Measurements from ENCODE around the gene ALG12. TPM values are rescaled to one million over a fixed set of nuclear protein-coding genes. Genes with fewer than 3 reads are reported as not detected.

ALG12 gene
- total and polyA plus RNA-seq, 2 donors (not counting 1 experiment from before 2014, with no cell fraction given), result 15.2 to 16.6 TPM

GRCh38 chr22:49906071-49906798, 12.0 kb downstream of the ALG12 start:
- no peaks in the 10 kb centered on the region for H3K9me3 Mint-ChIP-seq (ENCODE audit: insufficient read depth)
- WGBS (ENCODE audit: insufficient coverage), result 97% methylated on average over 28 of the region's 28 CpGs
- intact Hi-C loops (cut with micrococcal nuclease), result no loop called here
- peaks cover 29% of the 10 kb centered on the region for H3K79me2 ChIP-seq (ENCODE audit: control insufficient read depth, insufficient read depth, low read length)
- H3K4me3 ChIP-seq (ENCODE audit: control extremely low read depth in 1 of 5, extremely low read depth in 1 of 5, insufficient read depth in 1 of 5, low read depth in 2 of 5, low read length in 4 of 5), result no peak overlapping the region
- DNase-seq, result no peak
- ATAC-seq (ENCODE audit: low read depth), result no peak
- no peaks in the 10 kb centered on the region for H3K4me1 ChIP-seq (ENCODE audit: control insufficient read depth in 2 of 2, insufficient read depth in 2 of 2, low read length in 2 of 2)
- H3K4me2 ChIP-seq (replicated peaks; ENCODE audit: low read depth, low read length, poor library complexity, severe bottlenecking), result no peak overlapping the region
- H3K36me3 ChIP-seq (replicated peaks in 1 of 2; ENCODE audit: control extremely low read depth in 1 of 2, control insufficient read depth in 1 of 2, extremely low read depth in 1 of 2, insufficient read depth in 2 of 2, low read length in 1 of 2), result peaks cover 0 to 62% of the 10 kb centered on the region in 2 experiments
- TF ChIP-seq EZH2 (IDR thresholded peaks at IDR 0.05; ENCODE audit: borderline replicate concordance, insufficient read depth, low read depth, low read length, poor library complexity, severe bottlenecking) (no peak), CTCF (IDR thresholded peaks at IDR 0.05) (no peak)
- CTCF ChIA-PET, result no interaction called here
- H2AFZ ChIP-seq (ENCODE audit: insufficient read depth, low read depth, low read length, poor library complexity, severe bottlenecking), result no peak overlapping the region
- H3K9me3 ChIP-seq (ENCODE audit: control extremely low read depth in 1 of 3, control insufficient read depth in 2 of 3, insufficient read depth in 1 of 3, low read length in 2 of 3), result peaks cover 0 to 8% (median 0%) of the 10 kb centered on the region in 3 donors
- POLR2A ChIA-PET, result no interaction called here
- H4K20me1 ChIP-seq (ENCODE audit: control insufficient read depth, insufficient read depth, low read length, poor library complexity, severe bottlenecking), result peaks cover 26% of the 10 kb centered on the region
- H3K4me3 Mint-ChIP-seq, result no peak overlapping the region
- no peak overlapping the region for H3K9ac ChIP-seq (ENCODE audit: low read length)
- no peak overlapping the region for H3K27ac ChIP-seq (ENCODE audit: low read length in 2 of 2)
- no peak overlapping the region for H3K27ac Mint-ChIP-seq
- no peaks in the 10 kb centered on the region for H3K4me1 Mint-ChIP-seq
- H3K27me3 ChIP-seq (replicated peaks in 1 of 4; ENCODE audit: control extremely low read depth in 1 of 4, control insufficient read depth in 3 of 4, insufficient read depth in 4 of 4, low read length in 3 of 4), result no peaks in the 10 kb centered on the region
- no peaks in the 10 kb centered on the region for H3K27me3 Mint-ChIP-seq

GRCh38 chr22:49905465-49905864, 12.8 kb downstream of the ALG12 start:
- Mint-ChIP-seq H3K9me3 (ENCODE audit: insufficient read depth) (no peaks in the 10 kb centered on the region), H3K27me3 (no peaks in the 10 kb centered on the region), H3K4me3 (no peak overlapping the region), H3K27ac (no peak overlapping the region), H3K4me1 (no peaks in the 10 kb centered on the region)
- peaks cover 26% of the 10 kb centered on the region for H4K20me1 ChIP-seq (ENCODE audit: control insufficient read depth, insufficient read depth, low read length, poor library complexity, severe bottlenecking)
- no peak overlapping the region for H3K27ac ChIP-seq (ENCODE audit: low read length in 2 of 2)
- peaks cover 29% of the 10 kb centered on the region for H3K79me2 ChIP-seq (ENCODE audit: control insufficient read depth, insufficient read depth, low read length)
- H2AFZ ChIP-seq (ENCODE audit: insufficient read depth, low read depth, low read length, poor library complexity, severe bottlenecking), result no peak overlapping the region
- H3K4me1 ChIP-seq (ENCODE audit: control insufficient read depth in 2 of 2, insufficient read depth in 2 of 2, low read length in 2 of 2), result no peaks in the 10 kb centered on the region
- ChIA-PET POLR2A (no interaction called here), CTCF (no interaction called here)
- H3K4me3 ChIP-seq (ENCODE audit: control extremely low read depth in 1 of 5, extremely low read depth in 1 of 5, insufficient read depth in 1 of 5, low read depth in 2 of 5, low read length in 4 of 5), result no peak overlapping the region
- DNase-seq (no peak), ATAC-seq (ENCODE audit: low read depth) (no peak)
- intact Hi-C loops (cut with micrococcal nuclease), result no loop called here
- no peaks in the 10 kb centered on the region for H3K27me3 ChIP-seq (replicated peaks in 1 of 4; ENCODE audit: control extremely low read depth in 1 of 4, control insufficient read depth in 3 of 4, insufficient read depth in 4 of 4, low read length in 3 of 4)
- WGBS (ENCODE audit: insufficient coverage), result 98% methylated on average over 18 of the region's 18 CpGs
- H3K9ac ChIP-seq (ENCODE audit: low read length), result no peak overlapping the region
- H3K36me3 ChIP-seq (replicated peaks in 1 of 2; ENCODE audit: control extremely low read depth in 1 of 2, control insufficient read depth in 1 of 2, extremely low read depth in 1 of 2, insufficient read depth in 2 of 2, low read length in 1 of 2), result peaks cover 0 to 63% of the 10 kb centered on the region in 2 experiments
- peaks cover 0 to 10% (median 0%) of the 10 kb centered on the region in 3 donors for H3K9me3 ChIP-seq (ENCODE audit: control extremely low read depth in 1 of 3, control insufficient read depth in 2 of 3, insufficient read depth in 1 of 3, low read length in 2 of 3)
- TF ChIP-seq CTCF (IDR thresholded peaks at IDR 0.05) (no peak), EZH2 (IDR thresholded peaks at IDR 0.05; ENCODE audit: borderline replicate concordance, insufficient read depth, low read depth, low read length, poor library complexity, severe bottlenecking) (no peak)
- no peak overlapping the region for H3K4me2 ChIP-seq (replicated peaks; ENCODE audit: low read depth, low read length, poor library complexity, severe bottlenecking)

Data from B cell (primary cell).